GM12875 (cell line): ENCODE results near the gene CUL2.

Source experiments
- H3K4me3 ChIP-seq: one replicate; pipeline ENCODE4 v1.5.1; 2011; ENCODE audit warnings: low read depth, low read length, control low read depth
- TF ChIP-seq, protein P1 (sequence below): IDR thresholded peaks from 2 replicates; pipeline ENCODE4 v1.5.1; 2011; ENCODE audit warnings: low read depth, mild to moderate bottlenecking, control low read depth, inconsistent platforms, low read length, moderate library complexity, borderline replicate concordance; ENCODE audit not compliant: insufficient read depth

Gene CUL2

DNA sequence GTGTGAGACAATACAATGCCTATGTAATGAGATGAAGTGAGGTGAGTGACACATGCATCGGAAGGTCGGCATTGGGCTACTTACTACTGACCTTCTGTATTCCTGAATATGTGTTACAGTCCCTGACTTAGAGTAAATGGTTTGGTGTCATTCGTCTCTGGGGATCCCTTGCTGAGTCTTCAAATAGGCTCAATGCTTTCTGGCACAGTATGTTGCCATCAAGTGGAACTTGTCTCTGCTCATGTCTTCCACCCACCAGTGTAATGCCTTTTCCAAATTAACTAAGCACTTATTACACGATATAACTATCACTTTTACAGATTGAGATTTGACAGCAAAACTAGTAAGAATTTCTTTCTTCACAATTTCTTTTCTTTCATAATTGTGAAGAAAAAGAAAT, 10.9 kb downstream of the CUL2 start:
- H3K4me3 ChIP-seq: no peak overlapping the region
- TF ChIP-seq, protein P1, sequence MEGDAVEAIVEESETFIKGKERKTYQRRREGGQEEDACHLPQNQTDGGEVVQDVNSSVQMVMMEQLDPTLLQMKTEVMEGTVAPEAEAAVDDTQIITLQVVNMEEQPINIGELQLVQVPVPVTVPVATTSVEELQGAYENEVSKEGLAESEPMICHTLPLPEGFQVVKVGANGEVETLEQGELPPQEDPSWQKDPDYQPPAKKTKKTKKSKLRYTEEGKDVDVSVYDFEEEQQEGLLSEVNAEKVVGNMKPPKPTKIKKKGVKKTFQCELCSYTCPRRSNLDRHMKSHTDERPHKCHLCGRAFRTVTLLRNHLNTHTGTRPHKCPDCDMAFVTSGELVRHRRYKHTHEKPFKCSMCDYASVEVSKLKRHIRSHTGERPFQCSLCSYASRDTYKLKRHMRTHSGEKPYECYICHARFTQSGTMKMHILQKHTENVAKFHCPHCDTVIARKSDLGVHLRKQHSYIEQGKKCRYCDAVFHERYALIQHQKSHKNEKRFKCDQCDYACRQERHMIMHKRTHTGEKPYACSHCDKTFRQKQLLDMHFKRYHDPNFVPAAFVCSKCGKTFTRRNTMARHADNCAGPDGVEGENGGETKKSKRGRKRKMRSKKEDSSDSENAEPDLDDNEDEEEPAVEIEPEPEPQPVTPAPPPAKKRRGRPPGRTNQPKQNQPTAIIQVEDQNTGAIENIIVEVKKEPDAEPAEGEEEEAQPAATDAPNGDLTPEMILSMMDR: no peak

DNA sequence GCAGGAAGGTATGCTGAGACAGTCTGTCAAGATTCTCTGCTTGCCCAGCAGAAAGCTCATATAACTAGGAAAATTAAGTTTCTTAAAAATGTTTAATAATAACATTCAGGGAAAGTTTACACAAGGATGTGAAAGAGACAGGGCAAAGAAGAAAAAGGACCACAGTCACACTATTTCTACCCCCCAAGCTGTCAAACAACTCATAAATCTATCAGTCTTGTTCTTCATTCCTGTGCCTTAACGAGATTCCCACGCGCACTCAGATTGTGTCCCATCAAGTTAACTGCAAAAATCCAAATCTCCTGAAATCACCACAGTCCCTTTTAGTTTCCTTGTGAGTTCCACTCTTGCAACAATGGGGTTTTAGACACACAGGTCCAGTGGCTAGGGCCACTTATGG, 14.9 kb downstream of the CUL2 start:
- TF ChIP-seq, protein P1: no peak
- H3K4me3 ChIP-seq: no peak overlapping the region

DNA sequence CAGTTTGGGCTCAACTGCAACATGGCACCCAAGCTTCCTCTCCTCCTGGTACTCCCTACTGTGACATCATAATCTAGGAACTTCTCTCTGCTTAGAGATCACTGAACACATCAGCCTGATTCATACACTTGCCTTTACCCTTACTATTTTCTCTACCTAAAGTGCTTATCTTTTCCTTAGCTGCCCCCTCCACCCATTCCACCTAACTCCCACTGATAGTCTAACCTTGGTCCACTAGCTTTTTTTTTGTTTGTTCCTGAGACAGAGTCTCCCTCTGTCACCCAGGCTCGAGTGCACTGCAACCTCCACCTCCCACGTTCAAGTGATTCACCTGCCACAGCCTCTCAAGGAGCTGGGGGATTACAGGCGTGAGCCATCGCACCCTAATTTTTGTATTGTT, 15.9 kb downstream of the CUL2 start:
- no peak overlapping the region for H3K4me3 ChIP-seq
- TF ChIP-seq, protein P1: no peak

DNA sequence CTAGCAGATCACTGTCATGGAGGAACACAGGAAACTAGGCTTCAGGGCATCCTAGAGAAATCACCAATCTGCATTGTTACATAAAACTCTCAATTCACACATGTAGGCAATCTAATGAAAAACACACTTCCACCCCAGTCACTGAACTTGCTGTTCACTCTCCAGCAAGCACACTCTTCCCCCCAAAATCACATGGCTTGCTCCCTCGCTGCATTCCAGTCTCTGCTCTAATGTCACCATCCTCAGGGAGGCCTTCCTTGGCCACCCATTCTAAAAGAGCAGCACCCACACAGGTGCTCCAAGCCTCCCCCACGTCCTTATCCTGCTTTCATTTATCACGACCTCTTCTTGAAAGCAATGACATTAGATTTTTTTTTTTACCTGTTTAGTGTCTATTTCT, 19.6 kb downstream of the CUL2 start:
- no peak overlapping the region for H3K4me3 ChIP-seq
- TF ChIP-seq, protein P1: no peak

DNA sequence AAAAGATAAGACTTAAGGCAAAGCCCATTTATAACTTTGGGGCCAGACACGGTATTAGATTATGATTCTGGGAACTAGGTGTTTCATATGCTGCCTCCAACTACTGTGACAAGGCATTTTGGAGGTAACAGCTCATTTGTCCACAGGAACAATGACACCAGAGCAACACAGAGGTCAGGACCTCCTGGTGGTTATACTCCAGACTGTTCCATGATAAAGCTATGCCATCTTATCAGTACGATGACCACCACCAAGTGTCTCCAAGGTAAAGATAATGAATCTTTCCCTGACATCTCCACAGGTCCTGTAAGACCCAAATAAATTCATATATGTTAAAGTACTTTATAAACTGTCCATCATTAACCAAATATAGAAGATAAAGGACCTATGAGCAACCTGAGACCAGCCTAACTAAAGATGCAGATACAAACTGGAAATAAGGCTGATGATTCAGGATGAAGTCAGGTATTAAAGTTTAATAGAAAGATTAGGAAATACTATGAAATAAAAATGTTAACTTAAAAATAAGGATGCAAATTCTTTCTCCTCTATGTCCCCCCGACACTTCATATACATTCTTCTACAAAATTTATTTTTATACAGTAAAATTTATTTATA, 26.2 kb downstream of the CUL2 start:
- no peak overlapping the region for H3K4me3 ChIP-seq
- TF ChIP-seq, protein P1: no peak

DNA sequence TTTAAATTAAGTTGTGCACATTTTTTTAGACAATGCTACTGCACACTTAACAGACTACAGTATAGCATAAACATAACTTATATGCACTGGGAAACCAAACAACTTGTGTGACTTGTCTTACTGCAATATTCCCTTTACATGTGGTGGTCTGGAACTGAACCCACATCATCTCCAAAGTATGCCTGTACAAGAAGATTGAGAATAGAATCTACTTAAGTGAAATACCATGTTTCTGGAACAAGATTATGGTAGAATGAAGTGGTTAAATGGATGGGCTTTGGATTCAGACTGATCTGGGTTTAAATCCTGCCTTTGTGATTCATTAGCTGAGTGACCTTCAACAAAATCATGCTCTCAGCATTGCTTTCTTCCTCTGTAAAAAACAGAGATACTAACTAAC, 30.7 kb downstream of the CUL2 start:
- no peak overlapping the region for H3K4me3 ChIP-seq
- TF ChIP-seq, protein P1: no peak

DNA sequence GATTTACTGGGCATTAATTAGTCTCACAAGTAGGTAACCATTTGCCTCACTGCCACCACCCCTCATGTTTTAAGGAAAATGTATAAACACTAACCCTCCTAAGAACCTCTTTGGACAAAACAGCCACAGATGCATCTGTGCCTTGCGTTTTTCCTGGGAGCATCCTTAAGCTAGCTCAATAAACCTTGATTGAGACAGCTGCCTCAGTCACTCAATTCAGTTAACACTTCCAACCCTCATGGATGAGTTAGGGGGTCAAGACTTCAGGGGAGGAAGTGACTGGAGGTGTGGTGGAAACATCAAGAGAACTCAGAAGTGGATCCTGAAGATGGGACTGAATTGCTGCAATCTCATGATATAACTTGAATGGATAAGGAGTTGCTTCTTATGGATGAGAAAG, 31.5 kb downstream of the CUL2 start:
- no peak overlapping the region for H3K4me3 ChIP-seq
- TF ChIP-seq, protein P1: no peak
